Measurements from ENCODE around the gene NHEJ1. TPM values are rescaled to one million over a fixed set of nuclear protein-coding genes. Genes with fewer than 3 reads are reported as not detected.

NHEJ1 gene
- total RNA-seq, 1 experiment from 2014 or later: 16.4 TPM

- Histone ChIP-seq H3K27me3 (ENCODE audit: insufficient read depth, low read length) (no peaks in the 10 kb centered on the region), H3K9me2 (ENCODE audit: insufficient read depth) (no peaks in the 10 kb centered on the region), H3K27ac (ENCODE audit: low read depth, low read length) (peak overlapping the region; percentile 97), H2AFZ (ENCODE audit: low read depth, low read length, poor library complexity, severe bottlenecking) (no peak overlapping the region), H3K79me2 (ENCODE audit: insufficient read depth, low read length) (peaks cover 23% of the 10 kb centered on the region), H3K9ac (ENCODE audit: low read length) (peak overlapping the region; percentile 85), H4K20me1 (ENCODE audit: insufficient read depth) (no peaks in the 10 kb centered on the region), H3K4me2 (ENCODE audit: low read length) (peak overlapping the region; percentile 98), H3K4me1 (ENCODE audit: control insufficient read depth in 1 of 2, insufficient read depth in 2 of 2, low read length in 2 of 2) (peaks cover 10 to 27% of the 10 kb centered on the region in 2 experiments), H3K4me3 (replicated peaks in 1 of 2; ENCODE audit: low read depth in 1 of 2, low read length in 2 of 2) (peak overlapping the region; percentile 70 to 93), H3K36me3 (ENCODE audit: control insufficient read depth in 1 of 2, insufficient read depth in 2 of 2, low read length in 2 of 2) (peaks cover 13 to 20% of the 10 kb centered on the region in 2 experiments; a peak in 3 of 4 replicates), H3K9me3 (ENCODE audit: control insufficient read depth in 1 of 2, insufficient read depth in 1 of 2, low read depth in 1 of 2, low read length in 2 of 2) (no peaks in the 10 kb centered on the region)
- TF ChIP-seq EGR1 (IDR thresholded peaks at IDR 0.05; ENCODE audit: low read depth): no peak
- peak; percentile 66 for TF ChIP-seq ZFX (IDR thresholded peaks at IDR 0.05)
- ChIA-PET RAD21 (ENCODE audit: low non-redundant PET in 1 of 2, low total read pairs in 2 of 2, uncharacterized antibody in 2 of 2, unreplicated experiment in 2 of 2) (no interaction called here), POLR2A (no interaction called here), CTCF (no interaction called here)
- ATAC-seq (peak; percentile 23), DNase-seq (ENCODE audit: low read depth, low spot score) (no peak)
- BruUV-seq (replicated peaks): no TSS peak
- intact Hi-C loops (cut with micrococcal nuclease): loop anchor here (5.0 to 10.0 kb wide), 2 partner anchors 209 to 356 kb away; partner anchors contain the start of gene DNPEP
Measured at GRCh38 chr2:219178377-219179175, 18.0 kb upstream of the NHEJ1 start.

GRCh38 chr2:219177552-219178376, 17.1 kb upstream of the NHEJ1 start, which contains the start of gene RETREG2:
RETREG2 (plus strand) TSS chr2:219178275; CDS start chr2:219178353, 78 bp downstream.
- ChIA-PET CTCF (no interaction called here), POLR2A (no interaction called here), RAD21 (ENCODE audit: low non-redundant PET in 1 of 2, low total read pairs in 2 of 2, uncharacterized antibody in 2 of 2, unreplicated experiment in 2 of 2) (no interaction called here)
- no peaks in the 10 kb centered on the region for H3K27me3 ChIP-seq (ENCODE audit: insufficient read depth, low read length)
- H3K9me2 ChIP-seq (ENCODE audit: insufficient read depth): no peaks in the 10 kb centered on the region
- H2AFZ ChIP-seq (ENCODE audit: low read depth, low read length, poor library complexity, severe bottlenecking): no peak within 1 kb of the TSS
- H3K4me2 ChIP-seq (ENCODE audit: low read length): peak within 1 kb of the TSS; percentile 98
- intact Hi-C loops (cut with micrococcal nuclease): loop anchor here (2.0 to 10.0 kb wide), 3 partner anchors 29 to 357 kb away; partner anchors contain the start of genes DNPEP and ZFAND2B
- H3K4me1 ChIP-seq (ENCODE audit: control insufficient read depth in 1 of 2, insufficient read depth in 2 of 2, low read length in 2 of 2): peaks cover 10 to 27% of the 10 kb centered on the region in 2 experiments
- peaks cover 23% of the 10 kb centered on the region for H3K79me2 ChIP-seq (ENCODE audit: insufficient read depth, low read length)
- H3K9ac ChIP-seq (ENCODE audit: low read length): peak within 1 kb of the TSS; percentile 85
- H3K27ac ChIP-seq (ENCODE audit: low read depth, low read length): peak within 1 kb of the TSS; percentile 97
- TF ChIP-seq RAD21 (IDR thresholded peaks at IDR 0.05; ENCODE audit: low read depth) (no peak), CEBPB (IDR thresholded peaks at IDR 0.05; ENCODE audit: low read depth) (no peak), MAX (IDR thresholded peaks at IDR 0.05) (no peak), YY1 (IDR thresholded peaks at IDR 0.05; ENCODE audit: extremely low read depth, insufficient replicate concordance, low read depth, low read length) (peak; percentile 40), ZBTB33 (IDR thresholded peaks at IDR 0.05; ENCODE audit: extremely low read depth, insufficient replicate concordance, low read length) (no peak), CTCF (IDR thresholded peaks at IDR 0.05 in 2 of 3, conservative IDR thresholded peaks at IDR 0.05 in 1 of 3; ENCODE audit: borderline replicate concordance in 1 of 3, insufficient read depth in 1 of 3, low read depth in 2 of 3, low read length in 2 of 3) (peak in 1 of 3 experiments; percentile 28; a peak in 1 of 6 replicates), ATF3 (IDR thresholded peaks at IDR 0.05) (no peak), POLR2AphosphoS5 (IDR thresholded peaks at IDR 0.05; ENCODE audit: low read depth, low read length) (peak; percentile 96), ZFX (IDR thresholded peaks at IDR 0.05) (no peak; the same call in 1 of the 2 replicates), POLR2A (IDR thresholded peaks at IDR 0.05; ENCODE audit: borderline replicate concordance, extremely low read depth, insufficient read depth, insufficient read length) (peak; percentile 85)
- DNase-seq (ENCODE audit: low read depth, low spot score) (peak; percentile 84), ATAC-seq (peak; percentile 68)
- no peaks in the 10 kb centered on the region for H4K20me1 ChIP-seq (ENCODE audit: insufficient read depth)
- no peaks in the 10 kb centered on the region for H3K9me3 ChIP-seq (ENCODE audit: control insufficient read depth in 1 of 2, insufficient read depth in 1 of 2, low read depth in 1 of 2, low read length in 2 of 2)
- H3K36me3 ChIP-seq (ENCODE audit: control insufficient read depth in 1 of 2, insufficient read depth in 2 of 2, low read length in 2 of 2): peaks cover 5 to 17% of the 10 kb centered on the region in 2 experiments; a peak in 3 of 4 replicates
- H3K4me3 ChIP-seq (replicated peaks in 1 of 2; ENCODE audit: low read depth in 1 of 2, low read length in 2 of 2): peak within 1 kb of the TSS; percentile 87 to 93
- BruUV-seq (replicated peaks): TSS peak; percentile 46

Measured in HCT116 (cell line).